Subcutaneous adipose tissue (tissue), 4 donors: ENCODE data around the gene FZD2. TPM values are rescaled to one million over a fixed set of nuclear protein-coding genes. Genes with fewer than 3 reads are reported as not detected.

Source experiments
- CTCF ChIP-seq: fragments of 450-650 bp; IDR thresholded peaks from one replicate; pipeline ENCODE4 v1.5.1; 2016; ENCODE audit warnings: low read depth, mild to moderate bottlenecking, control low read depth, antibody characterized with exemption, moderate library complexity
- total RNA-seq, 4 donors: library from RNA; depleted of rRNA; stranded (reverse); fragments of >200 nt; gene quantifications; one replicate each; pipeline ENCODE4 v1.1.0, GENCODE V29; 2016

FZD2 gene
- 1 to 10 TPM in 2 of 4 donors, under 1 TPM in 2; 0.75 to 5.6 (median 1.6) TPM for total RNA-seq

GRCh38 chr17:44556832-44557606 is at the start of gene FZD2:
FZD2 (plus strand) TSS chr17:44557484; CDS start chr17:44557689, 205 bp downstream.
- TF ChIP-seq CTCF, result no peak

DNA sequence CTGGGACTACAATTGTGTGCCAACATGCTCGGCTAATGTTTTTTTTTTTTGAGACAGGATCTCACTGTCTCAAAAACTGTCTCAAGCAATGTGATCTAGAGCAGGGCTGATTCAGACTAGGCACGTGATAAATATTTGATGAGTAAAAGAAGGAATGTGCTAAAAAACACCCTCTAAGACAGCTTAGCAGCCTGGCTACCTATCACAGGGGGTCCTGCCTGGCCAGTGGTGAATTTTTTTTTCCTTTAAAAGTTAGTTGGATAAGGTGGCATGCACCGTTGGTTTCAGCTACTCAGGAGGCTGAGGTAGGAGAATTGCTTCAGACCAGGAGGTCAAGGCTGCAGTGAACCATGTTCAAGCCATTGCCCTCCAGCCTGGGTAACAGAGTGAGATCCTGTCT is 39.3 kb upstream of the FZD2 start:
- TF ChIP-seq CTCF, result no peak

DNA sequence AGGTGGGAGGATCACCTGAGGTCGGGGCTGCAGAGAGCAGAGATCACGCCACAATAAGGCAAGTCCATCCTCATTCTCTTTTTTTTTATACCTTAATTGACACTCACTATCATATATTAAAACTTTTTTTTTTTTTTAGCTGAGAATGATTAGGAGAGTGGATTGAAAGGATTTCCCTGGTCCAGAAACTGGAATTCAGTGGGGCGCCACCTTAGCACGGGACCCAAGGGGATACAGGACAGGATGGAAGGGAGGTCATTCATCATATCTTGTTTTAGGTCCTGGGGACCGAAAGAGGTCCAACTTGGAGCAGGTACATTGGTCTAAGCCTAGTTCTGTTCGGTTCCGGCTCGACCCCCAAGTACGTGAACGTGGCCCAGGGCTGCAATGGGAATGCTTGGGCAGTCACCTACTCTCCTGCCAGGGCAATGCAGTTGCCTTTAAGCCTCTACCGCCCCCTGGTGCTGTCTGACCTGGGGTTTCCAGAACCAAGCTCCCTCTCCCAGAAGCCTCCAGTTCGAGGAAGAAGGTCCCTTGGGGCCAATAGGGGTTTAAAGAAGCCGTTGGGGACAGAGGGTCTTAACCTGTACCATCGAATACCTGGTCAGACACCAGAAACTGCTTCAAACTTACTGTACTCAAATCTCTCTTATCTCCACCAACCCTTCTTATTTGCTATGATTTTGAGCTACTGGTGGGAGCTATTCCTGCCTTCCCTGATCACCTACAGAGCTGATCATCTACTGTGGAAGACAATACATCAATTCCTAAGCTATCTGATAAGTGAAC is 34.2 kb upstream of the FZD2 start:
- no peak for TF ChIP-seq CTCF

DNA sequence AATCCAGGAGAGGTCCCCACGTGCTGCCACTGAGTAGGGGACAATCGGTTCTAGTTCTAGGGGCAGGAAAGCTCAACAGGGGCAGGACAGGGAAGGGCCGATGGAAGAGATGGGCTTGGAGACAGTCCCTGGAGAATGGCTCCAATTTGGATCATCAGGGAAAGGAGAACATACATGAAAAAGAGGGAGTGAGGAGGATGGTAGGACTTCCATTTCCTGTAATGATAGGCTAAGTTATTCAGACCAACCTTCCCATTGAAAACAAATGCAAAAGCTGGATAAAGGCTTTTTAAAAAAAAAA is 33.7 kb upstream of the FZD2 start:
- TF ChIP-seq CTCF, result no peak

DNA sequence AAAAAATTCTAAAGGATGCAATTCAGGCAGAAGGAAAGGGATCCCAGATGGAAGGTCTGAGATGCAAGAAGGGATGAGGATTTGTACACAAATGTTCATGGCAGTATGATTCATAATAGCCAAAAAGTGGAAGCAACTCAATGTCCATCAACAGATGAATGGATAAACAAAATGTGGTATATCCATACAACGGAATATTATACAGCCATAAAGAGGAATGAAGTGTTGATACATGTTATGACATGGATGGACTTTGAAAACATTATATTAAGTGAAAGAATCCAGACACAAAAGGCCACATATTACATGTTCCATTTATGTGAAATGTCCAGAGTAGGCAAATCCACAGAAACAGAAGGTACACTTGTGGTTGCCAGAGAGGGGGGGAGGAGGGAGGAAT is 30.2 kb upstream of the FZD2 start:
- no peak for TF ChIP-seq CTCF

GRCh38 chr17:44527954-44528353 is 29.3 kb upstream of the FZD2 start:
- TF ChIP-seq CTCF, result no peak

DNA sequence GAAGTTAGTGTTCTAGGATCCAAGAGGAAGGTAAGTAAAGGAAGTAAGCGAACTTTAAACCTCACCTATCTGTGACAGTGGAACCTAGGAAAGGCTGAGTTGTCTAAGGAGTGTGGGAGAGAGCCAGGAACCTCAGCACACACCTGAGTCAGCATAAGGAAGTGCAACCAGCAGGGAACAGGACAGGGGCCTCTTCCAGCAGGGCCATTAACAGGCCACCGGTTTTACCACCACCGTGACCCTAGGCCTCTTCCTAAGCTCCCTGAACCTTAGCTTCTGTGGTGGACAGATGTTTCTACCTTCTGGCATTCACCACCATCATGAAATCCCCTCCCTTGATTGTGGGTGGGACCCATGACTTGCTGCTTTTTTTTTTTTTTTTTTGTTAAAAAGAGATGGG is 27.4 kb upstream of the FZD2 start:
- no peak for TF ChIP-seq CTCF
